GM19099 (cell line): ENCODE data around the gene RAB11FIP4.
A peak's percentile ranks its signal among the peaks of the same experiment; 100 is the strongest.

Experiments
- POLR2A ChIP-seq: IDR thresholded peaks from 3 replicates; pipeline ENCODE4 v1.6.1; 2011; ENCODE audit warnings: low read depth; ENCODE audit not compliant: insufficient read length; ENCODE audit errors: extremely low read depth

The RAB11FIP4 gene

DNA sequence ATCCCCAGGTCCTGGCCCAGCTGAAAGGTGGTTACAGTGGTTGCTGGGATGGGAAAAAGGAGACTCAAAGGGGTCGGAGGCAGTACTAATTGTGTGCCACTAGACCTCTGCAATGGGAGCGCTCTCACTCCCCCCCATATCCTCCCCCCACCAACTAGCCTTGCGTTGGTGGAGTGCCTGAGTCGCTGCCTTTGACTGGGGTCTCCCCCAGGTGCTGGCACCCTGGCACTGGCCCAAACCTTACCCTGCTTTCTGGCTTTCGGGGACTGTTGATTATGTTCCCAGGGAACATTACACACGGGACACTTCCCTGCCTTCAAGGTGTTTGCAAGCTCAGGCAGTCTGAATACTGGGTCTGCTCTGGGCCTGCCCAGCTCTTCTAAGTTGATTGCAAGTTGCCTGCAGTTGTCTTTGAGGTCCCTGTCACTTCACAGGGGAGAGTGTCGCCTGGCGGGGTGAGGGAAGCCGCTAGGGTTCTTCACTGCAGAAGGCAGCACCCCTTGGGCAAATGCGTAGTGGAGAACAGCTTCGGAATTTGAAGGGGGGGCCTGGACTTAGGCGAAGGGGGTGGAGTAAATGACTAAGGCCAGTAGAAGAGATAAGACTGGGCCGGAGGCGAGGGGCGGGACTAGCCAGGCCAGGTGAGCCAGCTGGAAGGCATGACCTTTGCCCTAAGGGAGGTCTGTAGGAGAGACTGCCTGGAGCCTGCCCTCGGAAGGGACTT is 98.0 kb downstream of the RAB11FIP4 start:
- TF ChIP-seq POLR2A = no peak

GRCh38 chr17:31490019-31490650 is 98.7 kb downstream of the RAB11FIP4 start:
- no peak for TF ChIP-seq POLR2A

DNA sequence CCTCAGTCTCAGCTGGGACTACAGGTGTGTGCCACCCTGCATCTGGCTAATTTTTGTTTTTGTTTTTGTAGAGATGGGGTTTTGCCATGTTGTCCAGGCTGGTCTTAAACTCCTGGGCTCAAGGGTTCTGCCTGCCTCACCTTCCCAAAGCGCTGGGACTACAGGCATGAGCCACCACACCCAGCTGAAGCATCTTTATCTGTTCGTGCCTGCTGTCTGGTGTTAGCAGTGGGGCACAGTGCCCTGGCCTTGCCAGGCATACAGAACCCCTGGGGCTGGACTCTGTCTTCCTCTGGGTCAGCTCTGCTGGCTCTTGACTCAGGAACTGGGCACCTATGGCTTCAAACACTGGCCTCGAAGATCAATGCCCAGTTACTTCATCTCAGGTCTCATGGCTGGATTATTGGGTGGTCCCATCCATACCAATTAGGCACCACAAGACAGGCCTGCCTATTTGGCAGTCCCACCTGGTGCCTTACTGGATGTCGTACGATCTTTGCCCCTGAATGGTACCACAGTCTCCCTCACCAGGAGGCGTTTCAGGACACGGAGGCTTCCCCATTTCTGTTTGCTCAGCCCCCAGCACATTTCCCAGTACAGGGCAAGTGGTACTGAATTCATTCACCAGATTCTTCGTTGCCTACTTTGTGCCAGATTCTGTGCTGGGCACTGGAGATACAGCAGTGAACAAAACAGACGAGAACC is 99.3 kb downstream of the RAB11FIP4 start:
- TF ChIP-seq POLR2A = no peak

- no peak for TF ChIP-seq POLR2A
Measured at GRCh38 chr17:31491376-31492131, 100.1 kb downstream of the RAB11FIP4 start.

GRCh38 chr17:31492206-31492605 is 100.7 kb downstream of the RAB11FIP4 start:
- TF ChIP-seq POLR2A = no peak

- peak; percentile 18 for TF ChIP-seq POLR2A
Measured at GRCh38 chr17:31492880-31493655, 101.6 kb downstream of the RAB11FIP4 start.

DNA sequence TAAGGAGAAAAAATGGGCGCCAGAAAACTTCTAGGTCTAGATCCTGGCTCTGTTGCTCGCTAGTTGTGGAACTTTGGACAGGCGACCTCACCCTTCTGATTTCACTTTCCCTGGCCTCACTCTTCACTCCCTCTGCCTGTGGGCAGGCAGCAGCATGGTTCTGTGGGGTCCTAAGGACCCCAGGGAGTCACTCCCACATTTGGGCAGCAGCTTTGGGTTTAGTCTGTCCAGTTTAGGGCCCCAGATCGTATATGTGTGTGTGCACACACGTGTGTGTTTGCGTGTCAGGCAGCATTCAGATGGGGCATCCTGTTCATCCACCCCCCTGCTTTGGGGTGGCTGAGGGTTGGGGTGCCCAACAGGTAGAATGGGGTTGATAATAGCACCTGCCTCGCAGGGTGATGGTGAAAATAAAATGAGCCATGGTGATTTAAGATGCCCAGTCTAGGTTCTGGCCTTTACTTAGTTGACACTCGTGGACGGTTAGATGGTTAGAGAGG is 102.2 kb downstream of the RAB11FIP4 start:
- TF ChIP-seq POLR2A = no peak

- TF ChIP-seq POLR2A = no peak
Measured at GRCh38 chr17:31494259-31495021, 103.0 kb downstream of the RAB11FIP4 start.

DNA sequence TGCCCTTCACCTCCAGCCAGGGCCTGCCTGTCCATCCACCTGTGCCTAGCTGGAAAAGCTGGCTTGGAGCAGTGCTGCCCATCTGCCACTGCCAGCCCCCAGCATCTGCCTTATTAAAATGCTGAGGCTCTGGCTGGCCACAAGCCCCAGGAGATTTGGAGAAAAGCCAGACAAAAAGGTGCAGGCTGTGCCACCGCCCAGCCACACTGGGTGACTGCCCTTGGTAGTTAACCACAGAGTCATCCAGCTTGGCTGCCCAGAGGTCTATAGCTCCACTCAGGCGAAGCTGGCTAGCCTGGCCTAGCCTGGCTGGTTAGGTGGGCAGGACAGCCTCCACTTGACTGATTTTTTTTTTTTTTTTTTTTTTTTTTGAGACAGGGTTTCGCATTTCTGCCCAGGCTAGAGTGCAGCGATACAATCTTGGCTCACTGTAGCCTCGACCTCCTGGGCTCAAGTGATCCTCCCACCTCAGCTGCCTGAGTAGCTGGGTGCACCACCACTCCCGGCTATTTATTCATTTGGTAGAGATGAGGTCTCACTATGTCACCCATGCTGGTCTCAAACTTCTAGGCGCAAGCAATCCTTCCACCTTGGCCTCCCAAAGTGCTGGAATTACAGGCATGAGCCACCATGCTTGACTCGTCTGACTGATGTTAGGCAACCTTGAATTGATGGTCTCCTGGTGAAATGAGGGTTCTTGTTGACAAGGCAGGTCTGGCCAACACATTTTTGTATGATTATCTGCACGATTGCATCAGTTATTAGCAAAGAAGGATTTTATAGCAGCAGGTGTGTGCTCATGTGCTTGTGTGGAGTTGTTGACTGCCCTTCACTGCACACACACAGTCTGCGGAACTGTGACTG is 103.8 kb downstream of the RAB11FIP4 start:
- TF ChIP-seq POLR2A = no peak

GRCh38 chr17:31496097-31496496 is 104.6 kb downstream of the RAB11FIP4 start:
- no peak for TF ChIP-seq POLR2A

DNA sequence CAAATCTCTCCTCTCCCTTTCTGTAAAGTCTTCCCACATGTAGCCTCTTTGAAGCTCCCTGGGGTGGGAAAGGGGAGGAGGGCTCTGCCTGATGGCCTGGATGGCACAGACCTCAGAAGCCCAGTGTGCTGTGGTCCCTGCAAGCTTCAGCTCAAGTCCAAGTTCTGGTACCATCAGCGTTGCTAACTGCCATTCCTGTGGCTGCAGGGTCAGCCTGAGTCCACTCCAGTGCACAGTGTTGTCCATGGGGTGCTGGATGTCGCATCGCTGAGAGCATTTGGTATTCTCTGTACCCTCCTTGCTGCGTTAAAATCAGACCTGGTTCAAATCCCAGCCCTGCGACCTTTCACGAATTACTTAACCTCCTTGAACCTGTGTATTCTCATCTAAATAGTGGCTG is 105.1 kb downstream of the RAB11FIP4 start:
- TF ChIP-seq POLR2A = no peak

DNA sequence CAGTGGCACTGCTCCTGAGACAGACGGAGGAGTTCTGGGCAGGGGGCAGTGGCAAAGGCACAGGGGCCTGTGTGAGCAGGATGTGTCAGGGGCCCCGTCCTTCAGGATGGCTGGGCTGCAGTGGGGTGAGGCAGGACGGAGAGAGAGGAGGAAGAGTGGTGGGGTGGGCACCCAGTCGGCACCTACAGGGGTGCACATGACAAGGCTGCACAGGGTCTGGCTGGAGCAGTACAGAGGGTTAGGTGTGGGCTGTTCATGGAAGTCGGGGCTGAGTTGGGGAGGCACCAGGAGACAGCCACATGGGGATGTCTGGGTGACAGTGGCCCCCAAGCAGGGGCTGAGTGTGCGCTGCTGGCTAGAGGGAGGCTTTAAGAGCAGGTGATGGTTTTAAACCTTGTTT is 106.0 kb downstream of the RAB11FIP4 start:
- TF ChIP-seq POLR2A = no peak

DNA sequence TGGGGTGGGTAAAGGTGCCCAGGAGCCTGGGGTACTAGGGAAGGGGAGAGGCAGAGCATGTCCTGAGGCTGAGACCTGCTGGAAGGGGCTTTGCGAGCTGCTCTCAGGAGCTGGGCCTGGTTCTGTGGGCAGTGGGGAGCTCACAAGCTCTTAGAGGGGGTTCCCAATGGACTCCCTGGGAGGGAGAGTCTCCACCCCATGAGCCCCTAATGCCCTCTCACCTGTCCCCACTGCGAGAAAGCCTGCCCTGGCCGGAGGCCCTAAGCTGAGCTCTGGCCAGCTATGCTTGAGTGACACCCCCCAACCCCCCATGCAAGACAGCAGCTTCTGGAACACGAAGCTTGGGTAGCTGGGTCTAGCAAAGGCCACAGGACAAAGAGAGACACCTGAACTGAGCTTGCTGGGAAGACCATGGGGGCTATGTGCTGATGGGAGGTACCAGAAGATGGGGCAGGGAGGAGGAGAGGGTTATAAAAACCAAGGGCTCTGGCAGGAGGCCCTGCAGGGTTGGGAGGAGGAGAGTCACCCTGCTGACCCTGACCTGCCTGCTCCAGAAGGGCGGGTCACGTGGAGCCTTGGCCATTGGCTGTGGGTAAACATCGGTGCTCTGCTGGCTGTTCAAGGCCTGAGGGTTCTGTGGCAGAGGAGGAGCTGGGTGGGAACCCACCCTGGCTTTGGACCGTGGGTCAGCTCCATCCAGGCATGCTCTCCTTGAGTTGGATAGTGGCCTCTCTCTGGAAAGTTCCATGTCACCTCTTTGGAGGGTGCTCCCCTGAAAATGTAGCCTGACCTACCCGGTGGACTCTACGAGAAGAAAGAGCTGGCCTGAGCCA is 106.7 kb downstream of the RAB11FIP4 start:
- TF ChIP-seq POLR2A = no peak
